H9 (cell line): ENCODE results near the gene EPHA8. TPM values are rescaled to one million over a fixed set of nuclear protein-coding genes. Genes with fewer than 3 reads are reported as not detected.

Source experiments
- DNase-seq: peaks from one replicate; pipeline ENCODE4 v3.0.0-alpha.2; 2017
- H2AFZ ChIP-seq: one replicate; pipeline ENCODE4 v1.6.1; 2013; ENCODE audit warnings: mild to moderate bottlenecking, low read length, control low read depth, moderate library complexity
- H2AK5ac ChIP-seq: 2 replicates; pipeline ENCODE4 v1.6.1; 2013; ENCODE audit warnings: low read length, control low read depth, mixed read lengths; ENCODE audit not compliant: insufficient read length
- H2BK120ac ChIP-seq: one replicate; pipeline ENCODE4 v1.6.1; 2013; ENCODE audit warnings: low read depth, mild to moderate bottlenecking, low read length, control low read depth, inconsistent platforms; ENCODE audit not compliant: poor library complexity, severe bottlenecking
- H2BK12ac ChIP-seq: 2 replicates; pipeline ENCODE4 v1.6.1; 2013; ENCODE audit warnings: low read length, control low read depth, mixed read lengths, low read depth; ENCODE audit not compliant: insufficient read length
- H2BK15ac ChIP-seq: 2 replicates; pipeline ENCODE4 v1.6.1; 2013; ENCODE audit warnings: low read depth, low read length, control low read depth
- H2BK20ac ChIP-seq: one replicate; pipeline ENCODE4 v1.6.1; 2013; ENCODE audit warnings: low read depth, mild to moderate bottlenecking, low read length, control low read depth, inconsistent platforms; ENCODE audit not compliant: poor library complexity, severe bottlenecking
- H2BK5ac ChIP-seq: 2 replicates; pipeline ENCODE4 v1.6.1; 2013; ENCODE audit warnings: low read length, control low read depth, mixed read lengths; ENCODE audit not compliant: insufficient read length
- H3K14ac ChIP-seq: 2 replicates; pipeline ENCODE4 v1.6.1; 2013; ENCODE audit warnings: low read length, control low read depth; ENCODE audit not compliant: insufficient read depth
- H3K18ac ChIP-seq: 2 replicates; pipeline ENCODE4 v1.6.1; 2013; ENCODE audit warnings: low read depth, mild to moderate bottlenecking, mixed read lengths, low read length, control low read depth; ENCODE audit not compliant: insufficient read length
- H3K23ac ChIP-seq: 2 replicates; pipeline ENCODE4 v1.6.1; 2013; ENCODE audit warnings: low read length, control low read depth, mixed read lengths, low read depth; ENCODE audit not compliant: insufficient read length
- H3K23me2 ChIP-seq: 2 replicates; pipeline ENCODE4 v1.6.1; 2013; ENCODE audit warnings: low read depth, mild to moderate bottlenecking, mixed read lengths, low read length, control low read depth; ENCODE audit not compliant: insufficient read length, poor library complexity, severe bottlenecking
- H3K27ac ChIP-seq: 2 replicates; pipeline ENCODE4 v1.5.1; 2013; ENCODE audit warnings: low read length, control low read depth, mixed read lengths, low read depth; ENCODE audit not compliant: insufficient read length
- H3K27me3 ChIP-seq: 2 replicates; pipeline ENCODE4 v1.6.1; 2013; ENCODE audit warnings: low read length, control low read depth, inconsistent platforms; ENCODE audit not compliant: insufficient read depth
- H3K4ac ChIP-seq: 2 replicates; pipeline ENCODE4 v1.6.1; 2013; ENCODE audit warnings: low read depth, mild to moderate bottlenecking, control low read depth, inconsistent platforms, low read length, moderate library complexity
- H3K4me1 ChIP-seq: 2 replicates; pipeline ENCODE4 v1.6.1; 2013; ENCODE audit warnings: low read length, control low read depth, inconsistent platforms; ENCODE audit not compliant: insufficient read depth
- H3K4me2 ChIP-seq: 2 replicates; pipeline ENCODE4 v1.6.1; 2013; ENCODE audit warnings: low read length, control low read depth, mixed read lengths; ENCODE audit not compliant: insufficient read length, insufficient read depth
- H3K56ac ChIP-seq: 2 replicates; pipeline ENCODE4 v1.6.1; 2013; ENCODE audit warnings: low read depth, mild to moderate bottlenecking, mixed read lengths, low read length, control low read depth; ENCODE audit not compliant: insufficient read length
- H3K79me1 ChIP-seq: 2 replicates; pipeline ENCODE4 v1.6.1; 2013; ENCODE audit warnings: low read depth, mild to moderate bottlenecking, moderate library complexity, low read length, control low read depth, inconsistent platforms; ENCODE audit not compliant: insufficient read depth, poor library complexity, severe bottlenecking
- H3K79me2 ChIP-seq: 2 replicates; pipeline ENCODE4 v1.6.1; 2013; ENCODE audit warnings: low read length, control low read depth, inconsistent platforms; ENCODE audit not compliant: insufficient read depth
- H3K9ac ChIP-seq: 2 replicates; pipeline ENCODE4 v1.6.1; 2013; ENCODE audit warnings: low read length, control low read depth, mixed read lengths; ENCODE audit not compliant: insufficient read length; ENCODE audit errors: extremely low read depth
- H3K9me3 ChIP-seq: one replicate; pipeline ENCODE4 v1.6.1; 2013; ENCODE audit warnings: low read depth, low read length, inconsistent platforms; ENCODE audit not compliant: control insufficient read depth
- H3T11ph ChIP-seq: one replicate; pipeline ENCODE4 v1.6.1; 2013; ENCODE audit warnings: mild to moderate bottlenecking, low read length, control low read depth, inconsistent platforms
- H4K20me1 ChIP-seq: one replicate; pipeline ENCODE4 v1.6.1; 2013; ENCODE audit not compliant: control insufficient read depth, insufficient read length, insufficient read depth
- H4K5ac ChIP-seq: 2 replicates; pipeline ENCODE4 v1.6.1; 2013; ENCODE audit warnings: low read depth, mild to moderate bottlenecking, mixed read lengths, low read length, control low read depth; ENCODE audit not compliant: insufficient read length
- H4K8ac ChIP-seq: replicated peaks from 2 replicates; pipeline ENCODE4 v1.6.1; 2013; ENCODE audit warnings: low read length, control low read depth, mixed read lengths, low read depth; ENCODE audit not compliant: insufficient read length
- H4K91ac ChIP-seq: 2 replicates; pipeline ENCODE4 v1.6.1; 2013; ENCODE audit warnings: low read depth, mild to moderate bottlenecking, moderate library complexity, mixed read lengths, low read length, control low read depth; ENCODE audit not compliant: insufficient read length
- H3K27ac Mint-ChIP-seq, 3 experiments: 2 replicates in 2 of 3; 3 replicates in 1 of 3; pipeline ENCODE4 v1.8.0; 2020 to 2021; ENCODE audit warnings: mixed read lengths in 3 of 3, mild to moderate bottlenecking in 1 of 3, moderate library complexity in 1 of 3
- H3K27me3 Mint-ChIP-seq: 2 replicates; pipeline ENCODE4 v1.8.0; 2021; ENCODE audit warnings: low read depth, mild to moderate bottlenecking, moderate library complexity, mixed read lengths
- H3K36me3 Mint-ChIP-seq, 3 experiments: 2 replicates in 2 of 3; 3 replicates in 1 of 3; pipeline ENCODE4 v1.8.0; 2020 to 2021; ENCODE audit warnings: low read depth in 3 of 3, mixed read lengths in 3 of 3; ENCODE audit not compliant: insufficient read depth in 1 of 3
- H3K4me1 Mint-ChIP-seq, 2 experiments: 2 replicates each; pipeline ENCODE4 v1.8.0; 2020; ENCODE audit warnings: mixed read lengths in 2 of 2
- H3K4me3 Mint-ChIP-seq, 2 experiments: 2 replicates in 1 of 2; 3 replicates in 1 of 2; pipeline ENCODE4 v1.8.0; 2020 to 2021; ENCODE audit warnings: mild to moderate bottlenecking in 2 of 2, mixed read lengths in 2 of 2, moderate library complexity in 1 of 2
- H3K9me3 Mint-ChIP-seq, 2 experiments: 2 replicates in 1 of 2; 3 replicates in 1 of 2; pipeline ENCODE4 v1.8.0; 2020; ENCODE audit warnings: mild to moderate bottlenecking in 2 of 2, mixed read lengths in 2 of 2, moderate library complexity in 1 of 2
- WGBS: extraction: QIAGEN DNeasy Blood & Tissue Kit; methylation state at CpG from one replicate; pipeline ENCODE4 v1.1.7; 2013; ENCODE audit warnings: missing lambda C conversion rate, low lambda C conversion rate, mixed read lengths; ENCODE audit not compliant: insufficient read length; ENCODE audit errors: extremely low coverage; 5-methylcytosine and 5-hydroxymethylcytosine counted together
- total RNA-seq: library from RNA; stranded (reverse); gene quantifications from 2 replicates; pipeline ENCODE4 v1.2.1, GENCODE V29; 2021
- TF ChIP-seq, protein P1 (sequence below): fragments of 200-600 bp; sonication (generic); conservative IDR thresholded peaks from 3 replicates; pipeline ENCODE4 v1.8.0; 2021; ENCODE audit warnings: antibody characterized with exemption, mild to moderate bottlenecking

The EPHA8 gene
- total RNA-seq, 1 experiment from 2014 or later: 3.4 TPM

DNA sequence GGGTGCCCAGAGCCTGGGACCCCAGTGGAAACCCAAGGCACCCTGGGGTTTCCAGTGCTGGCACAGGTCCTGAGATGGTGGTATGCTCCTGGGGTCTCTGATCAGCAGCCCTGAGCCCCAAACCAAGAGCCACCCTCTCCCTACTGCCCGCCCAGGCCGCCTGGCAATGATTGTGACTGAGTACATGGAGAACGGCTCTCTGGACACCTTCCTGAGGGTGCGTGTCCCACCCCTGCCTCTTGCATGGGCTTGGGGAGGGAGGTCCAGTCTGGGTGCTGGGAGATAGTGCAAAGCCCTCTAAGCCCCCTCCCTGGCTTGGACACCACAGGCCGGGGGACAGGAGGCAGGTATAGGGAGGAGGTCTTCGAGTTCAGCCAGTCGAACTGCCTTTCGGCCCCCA, 34.7 kb downstream of the EPHA8 start:
- Mint-ChIP-seq H3K27ac (no peak overlapping the region), H3K27me3 (peaks cover 5% of the 10 kb centered on the region), H3K36me3 (no peaks in the 10 kb centered on the region), H3K4me3 (no peak overlapping the region), H3K9me3 (no peaks in the 10 kb centered on the region), H3K4me1 (peaks cover 0 to 10% of the 10 kb centered on the region in 2 experiments; a peak in 2 of 4 replicates)
- Histone ChIP-seq H2BK12ac (no peak overlapping the region), H3T11ph (no peak overlapping the region), H3K56ac (no peak overlapping the region), H3K4me1 (no peaks in the 10 kb centered on the region), H3K79me2 (no peaks in the 10 kb centered on the region), H3K27ac (no peak overlapping the region), H2BK15ac (no peak overlapping the region), H3K4me2 (no peak overlapping the region), H4K91ac (no peak overlapping the region), H2AFZ (no peak overlapping the region), H4K5ac (no peak overlapping the region), H2BK20ac (no peak overlapping the region), H3K14ac (no peak overlapping the region; the same call in 1 of the 2 replicates), H2BK5ac (no peak overlapping the region), H3K79me1 (no peaks in the 10 kb centered on the region), H3K18ac (no peak overlapping the region), H3K9me3 (no peaks in the 10 kb centered on the region), H3K27me3 (no peaks in the 10 kb centered on the region), H3K23me2 (no peaks in the 10 kb centered on the region), H2BK120ac (no peak overlapping the region), H3K23ac (no peak overlapping the region), H4K20me1 (no peaks in the 10 kb centered on the region), H4K8ac (no peak overlapping the region), H3K9ac (no peak overlapping the region), H2AK5ac (no peak overlapping the region), H3K4ac (no peak overlapping the region)
- TF ChIP-seq, protein P1, sequence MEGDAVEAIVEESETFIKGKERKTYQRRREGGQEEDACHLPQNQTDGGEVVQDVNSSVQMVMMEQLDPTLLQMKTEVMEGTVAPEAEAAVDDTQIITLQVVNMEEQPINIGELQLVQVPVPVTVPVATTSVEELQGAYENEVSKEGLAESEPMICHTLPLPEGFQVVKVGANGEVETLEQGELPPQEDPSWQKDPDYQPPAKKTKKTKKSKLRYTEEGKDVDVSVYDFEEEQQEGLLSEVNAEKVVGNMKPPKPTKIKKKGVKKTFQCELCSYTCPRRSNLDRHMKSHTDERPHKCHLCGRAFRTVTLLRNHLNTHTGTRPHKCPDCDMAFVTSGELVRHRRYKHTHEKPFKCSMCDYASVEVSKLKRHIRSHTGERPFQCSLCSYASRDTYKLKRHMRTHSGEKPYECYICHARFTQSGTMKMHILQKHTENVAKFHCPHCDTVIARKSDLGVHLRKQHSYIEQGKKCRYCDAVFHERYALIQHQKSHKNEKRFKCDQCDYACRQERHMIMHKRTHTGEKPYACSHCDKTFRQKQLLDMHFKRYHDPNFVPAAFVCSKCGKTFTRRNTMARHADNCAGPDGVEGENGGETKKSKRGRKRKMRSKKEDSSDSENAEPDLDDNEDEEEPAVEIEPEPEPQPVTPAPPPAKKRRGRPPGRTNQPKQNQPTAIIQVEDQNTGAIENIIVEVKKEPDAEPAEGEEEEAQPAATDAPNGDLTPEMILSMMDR: no peak
- no CpG with 5 or more reads among the region's 8 CpGs for whole genome bisulfite sequencing
- no peak for DNase-seq
